Measurements from ENCODE around the gene NGEF.

NGEF gene

GRCh38 chr2:233042549-233042948 is 29.5 kb upstream of the NGEF start:
- DNase-seq (ENCODE audit: low read depth in 2 of 2) = no peak

GRCh38 chr2:233041722-233042323 is 28.8 kb upstream of the NGEF start:
- no peak for DNase-seq (ENCODE audit: low read depth in 2 of 2)

- no peak for DNase-seq (ENCODE audit: low read depth in 2 of 2)
Measured at GRCh38 chr2:233040571-233040970, 27.5 kb upstream of the NGEF start.

- no peak for DNase-seq (ENCODE audit: low read depth in 2 of 2)
Measured at GRCh38 chr2:233039846-233040530, 26.9 kb upstream of the NGEF start.

GRCh38 chr2:233039212-233039845 is 26.3 kb upstream of the NGEF start:
- DNase-seq (ENCODE audit: low read depth in 2 of 2) = no peak

GRCh38 chr2:233037078-233037477 is 24.0 kb upstream of the NGEF start:
- DNase-seq (ENCODE audit: low read depth in 2 of 2) = no peak

- DNase-seq (ENCODE audit: low read depth in 2 of 2) = no peak
Measured at GRCh38 chr2:233036162-233036838, 23.2 kb upstream of the NGEF start.

GRCh38 chr2:233035426-233036161 is 22.5 kb upstream of the NGEF start:
- no peak for DNase-seq (ENCODE audit: low read depth in 2 of 2)

- no peak for DNase-seq (ENCODE audit: low read depth in 2 of 2)
Measured at GRCh38 chr2:233034091-233034882, 21.2 kb upstream of the NGEF start.

- no peak for DNase-seq (ENCODE audit: low read depth in 2 of 2)
Measured at GRCh38 chr2:233033672-233034071, 20.6 kb upstream of the NGEF start.

GRCh38 chr2:233032551-233033320 is 19.7 kb upstream of the NGEF start, which contains the start of gene NEU2:
Gene NEU2, plus strand, starts transcription at chr2:233032672. Its CDS starts 0 bp downstream, at chr2:233032672.
- DNase-seq (ENCODE audit: low read depth in 2 of 2) = no peak

- DNase-seq (ENCODE audit: low read depth in 2 of 2) = no peak
Measured at GRCh38 chr2:233031556-233032500, 18.8 kb upstream of the NGEF start.

GRCh38 chr2:233029321-233029720 is 16.3 kb upstream of the NGEF start:
- no peak for DNase-seq (ENCODE audit: low read depth in 2 of 2)

- no peak for DNase-seq (ENCODE audit: low read depth in 2 of 2)
Measured at GRCh38 chr2:233026198-233026813, 13.2 kb upstream of the NGEF start.

GRCh38 chr2:233025706-233026105 is 12.7 kb upstream of the NGEF start:
- no peak for DNase-seq (ENCODE audit: low read depth in 2 of 2)

GRCh38 chr2:233023761-233024410 is 10.8 kb upstream of the NGEF start:
- DNase-seq (ENCODE audit: low read depth in 2 of 2) = no peak

- no peak for DNase-seq (ENCODE audit: low read depth in 2 of 2)
Measured at GRCh38 chr2:233023007-233023760, 10.1 kb upstream of the NGEF start.
